ENCODE measurements around the gene GTF2IRD1.
"Not testable (repeated sequence)": the region's sequence is repeated elsewhere in the genome, so short reads cannot be mapped to it uniquely, and the experiment has no call there.

GTF2IRD1 gene

GRCh38 chr7:74453322-74454011, at the start of gene GTF2IRD1:
GTF2IRD1 (plus strand) TSS chr7:74453906; CDS start chr7:74508081, 54,175 bp downstream.
- peak; percentile 33 for DNase-seq

GRCh38 chr7:74404388-74404700, 49.4 kb upstream of the GTF2IRD1 start:
- no peak for DNase-seq

DNA sequence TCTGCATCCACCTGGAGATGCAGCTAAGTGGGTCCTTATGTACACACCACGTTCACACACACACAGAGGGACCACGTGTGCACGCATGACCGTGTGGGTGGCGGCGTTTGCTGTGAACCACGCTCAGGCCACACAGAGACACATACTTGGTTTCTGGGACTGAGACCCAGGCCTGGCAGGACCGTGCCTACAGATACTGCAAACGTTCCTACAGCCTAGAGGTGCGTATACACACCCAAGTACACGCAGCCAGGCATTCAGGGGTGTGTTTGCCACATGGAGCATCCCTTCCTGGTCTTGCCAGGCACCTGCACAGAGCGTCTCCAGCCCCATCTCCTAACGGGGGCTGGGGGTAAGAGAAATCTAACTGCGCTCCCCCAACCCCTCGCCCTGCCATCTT, 49.0 kb upstream of the GTF2IRD1 start:
- DNase-seq, result no peak

- no peak for DNase-seq
Measured at GRCh38 chr7:74405191-74405898, 48.4 kb upstream of the GTF2IRD1 start.

- no peak for DNase-seq
Measured at GRCh38 chr7:74405899-74406512, 47.7 kb upstream of the GTF2IRD1 start.

- no peak for DNase-seq
Measured at GRCh38 chr7:74407958-74408357, 45.7 kb upstream of the GTF2IRD1 start.

- no peak for DNase-seq
Measured at GRCh38 chr7:74409571-74409970, 44.1 kb upstream of the GTF2IRD1 start.

- no peak for DNase-seq
Measured at GRCh38 chr7:74410772-74411171, 42.9 kb upstream of the GTF2IRD1 start.

DNA sequence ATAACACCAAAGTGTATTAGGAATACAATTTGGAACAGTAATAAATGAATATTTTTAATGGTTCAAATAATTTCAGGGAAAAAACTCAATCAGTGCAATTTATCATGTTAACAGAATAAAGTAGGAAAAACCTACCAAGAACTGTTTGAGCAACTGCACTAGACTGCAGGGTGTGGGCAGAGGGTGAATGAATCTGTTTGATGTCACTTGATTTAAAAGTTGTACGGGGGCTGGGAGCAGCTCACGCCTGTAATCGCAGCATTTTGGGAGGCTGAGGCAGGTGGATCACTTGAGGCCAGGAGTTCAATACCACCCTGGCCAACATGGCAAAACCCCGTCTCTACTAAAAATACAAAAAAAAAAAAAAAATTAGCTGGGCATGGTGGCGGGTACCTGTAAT, 42.1 kb upstream of the GTF2IRD1 start:
- not testable (repeated sequence) for DNase-seq

DNA sequence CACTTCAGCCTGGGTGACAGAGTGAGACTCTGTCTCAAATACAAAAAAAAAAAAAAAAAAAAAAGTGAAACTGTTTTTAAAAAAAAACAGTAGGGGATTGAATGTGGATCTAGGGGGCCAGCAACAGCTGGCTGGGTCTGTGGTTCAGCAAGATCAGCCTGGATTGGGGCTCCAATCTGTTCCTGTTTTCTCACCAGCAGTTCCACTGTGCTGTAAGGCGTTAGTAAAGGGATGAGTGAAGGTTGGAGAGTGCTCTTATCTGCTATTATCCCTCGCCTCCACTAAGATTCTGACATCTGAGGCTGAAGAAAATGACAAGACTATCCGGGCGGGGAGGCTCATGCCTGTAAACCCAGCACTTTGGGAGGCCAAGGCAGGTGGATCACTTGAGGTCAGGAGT, 41.6 kb upstream of the GTF2IRD1 start:
- no peak for DNase-seq

GRCh38 chr7:74412603-74413002, 41.1 kb upstream of the GTF2IRD1 start:
- DNase-seq, result no peak

GRCh38 chr7:74414595-74415333, 38.9 kb upstream of the GTF2IRD1 start:
- not testable (repeated sequence) for DNase-seq

DNA sequence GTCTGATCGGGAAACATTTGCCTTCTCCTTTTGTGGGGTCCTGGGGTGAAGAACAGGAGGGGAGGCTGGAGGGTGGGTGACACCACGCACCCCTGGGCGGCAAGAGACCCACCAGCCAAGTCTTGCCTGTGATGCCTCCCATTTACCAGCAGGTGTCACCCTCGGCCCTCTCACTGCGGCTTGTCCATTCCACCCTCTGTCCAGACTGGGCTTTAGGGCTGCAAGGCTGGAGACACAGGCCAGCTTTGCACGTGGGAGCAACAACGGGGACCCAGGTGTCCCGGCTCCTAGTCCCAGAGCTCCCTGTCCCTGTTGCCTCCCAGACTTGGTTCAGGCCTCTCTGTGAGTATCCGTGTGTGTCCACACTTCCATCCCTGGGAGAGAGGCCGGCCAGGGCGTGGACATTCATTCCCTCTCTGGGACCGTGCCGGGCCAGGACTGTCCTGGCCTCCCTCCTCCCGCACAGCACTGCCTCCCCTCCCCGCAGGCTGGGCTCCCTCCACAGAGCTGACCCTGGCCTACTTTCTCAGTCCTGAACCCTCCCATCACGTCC, 36.2 kb upstream of the GTF2IRD1 start:
- peak; percentile 55 for DNase-seq

GRCh38 chr7:74418076-74418475, 35.6 kb upstream of the GTF2IRD1 start:
- DNase-seq, result no peak

DNA sequence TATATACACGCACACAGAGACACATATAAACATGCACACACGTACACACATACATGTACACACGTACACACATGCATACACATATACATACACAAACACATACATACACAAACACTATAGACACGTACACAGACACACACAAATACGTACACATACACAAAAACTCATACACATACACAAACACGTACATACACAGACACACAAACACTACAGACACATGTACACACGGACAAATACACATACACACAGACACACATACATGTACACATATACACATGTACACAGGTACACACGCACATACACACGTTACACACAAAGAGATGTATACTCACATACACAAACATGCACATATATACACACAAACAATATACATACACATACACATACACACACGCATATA, 35.2 kb upstream of the GTF2IRD1 start:
- DNase-seq, result no peak

- DNase-seq, result not testable (repeated sequence)
Measured at GRCh38 chr7:74419232-74419631, 34.5 kb upstream of the GTF2IRD1 start.

- DNase-seq, result no peak
Measured at GRCh38 chr7:74420006-74420405, 33.7 kb upstream of the GTF2IRD1 start.

- no peak for DNase-seq
Measured at GRCh38 chr7:74424291-74424880, 29.3 kb upstream of the GTF2IRD1 start.

DNA sequence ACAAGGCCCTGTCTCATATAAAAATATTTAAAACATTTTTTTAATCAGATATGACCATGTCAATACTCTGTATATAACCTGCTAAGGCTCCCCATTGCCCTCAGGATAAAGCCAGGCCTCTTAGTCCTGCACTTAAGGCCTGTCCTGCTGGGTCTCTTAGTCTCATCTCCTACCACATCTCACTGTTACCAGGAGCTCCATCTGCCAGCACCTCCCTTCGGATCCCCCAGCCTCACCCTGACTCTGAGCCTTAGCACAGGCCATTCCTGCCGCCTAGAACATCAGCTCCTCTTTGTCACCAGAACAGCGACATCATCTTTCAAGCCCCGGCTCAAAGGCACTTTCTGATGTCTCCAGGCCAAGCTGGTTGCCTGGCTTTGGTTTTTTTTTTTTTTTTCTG, 25.7 kb upstream of the GTF2IRD1 start:
- DNase-seq, result no peak

DNA sequence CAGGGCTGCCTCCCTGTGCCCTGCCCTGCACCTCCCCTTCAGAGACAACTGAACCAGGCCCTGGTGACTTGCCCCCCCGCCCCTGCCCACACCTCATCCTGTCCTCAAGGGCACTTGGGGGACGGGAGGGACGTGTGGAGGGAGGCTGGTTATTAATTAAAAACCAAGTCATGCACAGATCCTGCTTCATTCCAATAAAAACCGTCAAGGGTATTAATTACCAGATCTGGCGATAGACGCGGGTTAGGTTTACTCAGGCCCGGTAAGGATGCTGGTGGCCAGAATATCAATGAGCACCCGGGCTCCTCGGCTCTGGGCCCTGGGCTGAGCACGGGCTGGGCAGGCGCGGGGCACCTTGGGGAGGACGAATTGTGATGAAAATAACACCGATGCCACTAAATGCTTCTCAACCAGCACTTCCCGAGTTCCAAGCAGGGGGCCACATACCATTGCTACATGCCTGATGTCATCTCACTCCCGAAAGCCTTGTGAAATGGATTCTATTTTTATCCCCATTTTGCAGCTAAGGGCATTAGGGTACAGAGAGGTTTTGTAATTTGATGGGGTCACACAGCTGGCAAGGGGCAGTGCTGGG, 24.5 kb upstream of the GTF2IRD1 start:
- DNase-seq, result no peak

- not testable (repeated sequence) for DNase-seq
Measured at GRCh38 chr7:74430409-74430808, 23.3 kb upstream of the GTF2IRD1 start.

GRCh38 chr7:74430961-74431466, 22.7 kb upstream of the GTF2IRD1 start:
- no peak for DNase-seq
